Measurements from ENCODE around the gene SHANK1. TPM values are rescaled to one million over a fixed set of nuclear protein-coding genes. Genes with fewer than 3 reads are reported as not detected.

SHANK1 gene
- total and polyA plus RNA-seq, 2 of the 4 experiments (the other 2 are of a cell fraction): 6.1 to 6.7 TPM

GRCh38 chr19:50736338-50736737 lies 16.7 kb upstream of the SHANK1 start:
- Histone ChIP-seq H3K9ac (ENCODE audit: low read depth, low read length) (no peak overlapping the region), H3K27me3 (ENCODE audit: control insufficient read depth, insufficient read depth, low read length) (peaks cover 21% of the 10 kb centered on the region), H3K18ac (ENCODE audit: low read depth, low read length) (no peak overlapping the region), H4K20me1 (ENCODE audit: insufficient read depth, low read length) (no peaks in the 10 kb centered on the region), H3K4ac (ENCODE audit: low read depth, low read length) (no peak overlapping the region), H2BK15ac (ENCODE audit: low read depth, low read length) (no peak overlapping the region), H3K4me2 (ENCODE audit: low read depth, low read length) (no peak overlapping the region), H2BK20ac (ENCODE audit: low read depth, low read length) (no peak overlapping the region), H3K36me3 (ENCODE audit: control insufficient read depth, insufficient read depth, low read length) (no peaks in the 10 kb centered on the region), H3K56ac (ENCODE audit: extremely low read depth, insufficient read depth, low read length) (no peak overlapping the region), H4K5ac (ENCODE audit: low read depth, low read length) (no peak overlapping the region), H2AK5ac (ENCODE audit: low read depth, low read length) (no peak overlapping the region), H3K4me1 (ENCODE audit: control insufficient read depth, insufficient read depth, low read length) (no peaks in the 10 kb centered on the region), H3K9me1 (ENCODE audit: insufficient read depth, low read length) (no peaks in the 10 kb centered on the region), H2BK5ac (ENCODE audit: low read depth, low read length, poor library complexity, severe bottlenecking) (no peak overlapping the region), H4K8ac (ENCODE audit: low read depth in 2 of 2, low read length in 2 of 2) (no peak overlapping the region), H3K23ac (ENCODE audit: low read depth, low read length) (no peak overlapping the region), H3K14ac (replicated peaks; ENCODE audit: low read depth, low read length) (no peak overlapping the region), H3K9me3 (ENCODE audit: control insufficient read depth, insufficient read depth, low read length) (no peaks in the 10 kb centered on the region), H3K4me3 (ENCODE audit: insufficient read depth, low read depth, low read length) (no peak overlapping the region), H3K27ac (ENCODE audit: insufficient read depth, low read length) (no peak overlapping the region), H2AK9ac (replicated peaks; ENCODE audit: low read depth, low read length, poor library complexity) (no peak overlapping the region), H2BK120ac (ENCODE audit: low read depth, low read length) (no peak overlapping the region), H4K91ac (ENCODE audit: insufficient read depth, low read depth, low read length) (no peak overlapping the region), H2AFZ (replicated peaks; ENCODE audit: low read length, poor library complexity) (no peak overlapping the region), H3K79me1 (ENCODE audit: low read depth in 1 of 2, low read length in 2 of 2) (no peaks in the 10 kb centered on the region)
- no peak for TF ChIP-seq FOS (IDR thresholded peaks at IDR 0.05; ENCODE audit: low read depth, low read length)
- TF ChIP-seq RAD21 (IDR thresholded peaks at IDR 0.05; ENCODE audit: low read length): no peak
- no peak for TF ChIP-seq MAZ (IDR thresholded peaks at IDR 0.05; ENCODE audit: borderline replicate concordance, low read depth, low read length)
- TF ChIP-seq POLR2A (IDR thresholded peaks at IDR 0.05; ENCODE audit: low read depth, low read length): no peak
- TF ChIP-seq MAFK (IDR thresholded peaks at IDR 0.05; ENCODE audit: low read depth, low read length): no peak
- TF ChIP-seq CHD1 (IDR thresholded peaks at IDR 0.05; ENCODE audit: low read depth, low read length): no peak
- no peak for TF ChIP-seq USF2 (IDR thresholded peaks at IDR 0.05; ENCODE audit: low read depth, low read length)
- TF ChIP-seq BHLHE40 (IDR thresholded peaks at IDR 0.05; ENCODE audit: low read depth, low read length): no peak
- TF ChIP-seq CTCF (conservative IDR thresholded peaks at IDR 0.05; ENCODE audit: low read depth, low read length): no peak
- TF ChIP-seq CEBPB (IDR thresholded peaks at IDR 0.05; ENCODE audit: low read depth, low read length): no peak
- no peak for TF ChIP-seq RCOR1 (IDR thresholded peaks at IDR 0.05; ENCODE audit: insufficient replicate concordance, low read length)
- no peak for TF ChIP-seq SMC3 (IDR thresholded peaks at IDR 0.05; ENCODE audit: low read depth, low read length)
- no peak for TF ChIP-seq MXI1 (IDR thresholded peaks at IDR 0.05; ENCODE audit: borderline replicate concordance, low read depth, low read length)
- no peak for DNase-seq
- intact Hi-C loops (cut with micrococcal nuclease): no loop called here
- ChIA-PET CTCF (interaction anchor here (2.8 kb wide), 1 partner anchor 12 kb away, joined by 9 read pairs; no protein-coding TSS in a partner anchor), POLR2A (ENCODE audit: unreplicated experiment) (interaction anchor here (0.6 kb wide), 1 partner anchor 11 kb away, joined by 4 read pairs; no protein-coding TSS in a partner anchor)
- in situ Hi-C loops (cut with MboI; ENCODE audit: low sequenced_read_pairs): no loop called here
- WGBS, 2 experiments (ENCODE audit: extremely low coverage in 2 of 2, insufficient read length in 1 of 2): no CpG with 5 or more reads among the region's 5 CpGs
- ATAC-seq (ENCODE audit: low read depth): no peak
- no TSS peak for BruUV-seq (replicated peaks)
- dilution Hi-C loops (cut with HindIII; ENCODE audit: low sequenced_read_pairs, unreplicated experiment): no loop called here
